GM10847 (cell line): ENCODE results near the gene SPNS2.

Experiments
- POLR2A ChIP-seq: IDR thresholded peaks from 2 replicates; pipeline ENCODE4 v1.6.1; 2011; ENCODE audit not compliant: insufficient read length; ENCODE audit errors: extremely low read depth

The SPNS2 gene

GRCh38 chr17:4535667-4536258 is 37.1 kb downstream of the SPNS2 start:
- no peak for TF ChIP-seq POLR2A

GRCh38 chr17:4536259-4536741 is 37.6 kb downstream of the SPNS2 start:
- no peak for TF ChIP-seq POLR2A

GRCh38 chr17:4536742-4537411 is 38.2 kb downstream of the SPNS2 start:
- no peak for TF ChIP-seq POLR2A

- no peak for TF ChIP-seq POLR2A
Measured at GRCh38 chr17:4537451-4538235, 39.0 kb downstream of the SPNS2 start.

- no peak for TF ChIP-seq POLR2A
Measured at GRCh38 chr17:4538236-4539002, 39.7 kb downstream of the SPNS2 start.

- no peak for TF ChIP-seq POLR2A
Measured at GRCh38 chr17:4539025-4539424, 40.3 kb downstream of the SPNS2 start.

GRCh38 chr17:4539576-4540223 is 41.0 kb downstream of the SPNS2 start:
- TF ChIP-seq POLR2A: no peak

GRCh38 chr17:4540224-4540651 is 41.6 kb downstream of the SPNS2 start:
- no peak for TF ChIP-seq POLR2A

GRCh38 chr17:4540687-4541327 is 42.1 kb downstream of the SPNS2 start:
- no peak for TF ChIP-seq POLR2A

GRCh38 chr17:4541328-4542002 is 42.8 kb downstream of the SPNS2 start:
- TF ChIP-seq POLR2A: no peak

GRCh38 chr17:4542003-4542725 is 43.5 kb downstream of the SPNS2 start:
- TF ChIP-seq POLR2A: no peak

GRCh38 chr17:4542726-4543191 is 44.1 kb downstream of the SPNS2 start:
- no peak for TF ChIP-seq POLR2A

- no peak for TF ChIP-seq POLR2A
Measured at GRCh38 chr17:4543557-4544026, 44.9 kb downstream of the SPNS2 start.
